NOMO-1 (cell line): ENCODE measurements around the gene VAC14.

Experiments
- DNase-seq, 2 experiments: peaks; one replicate each; lab custom pipeline; 2025; ENCODE audit not compliant: unreplicated experiment in 2 of 2; lab: John Stamatoyannopoulos, UW

The VAC14 gene

GRCh38 chr16:70726892-70727361 lies 74.0 kb downstream of the VAC14 start:
- DNase-seq, result no peak

- DNase-seq, result no peak
Measured at GRCh38 chr16:70725912-70726828, 74.8 kb downstream of the VAC14 start.

- no peak for DNase-seq
Measured at GRCh38 chr16:70725024-70725911, 75.7 kb downstream of the VAC14 start.

- no peak for DNase-seq
Measured at GRCh38 chr16:70724146-70725023, 76.6 kb downstream of the VAC14 start.

- DNase-seq, result no peak
Measured at GRCh38 chr16:70723740-70724145, 77.2 kb downstream of the VAC14 start.

- DNase-seq, result no peak
Measured at GRCh38 chr16:70721202-70721963, 79.6 kb downstream of the VAC14 start.

GRCh38 chr16:70720425-70721201 lies 80.3 kb downstream of the VAC14 start:
- no peak for DNase-seq

GRCh38 chr16:70717065-70717464 lies 83.9 kb downstream of the VAC14 start:
- DNase-seq, result no peak

GRCh38 chr16:70715860-70716357 lies 85.0 kb downstream of the VAC14 start:
- DNase-seq, result no peak

GRCh38 chr16:70715055-70715858 lies 85.7 kb downstream of the VAC14 start:
- DNase-seq, result no peak

GRCh38 chr16:70714581-70715054 lies 86.3 kb downstream of the VAC14 start:
- no peak for DNase-seq

- DNase-seq, result no peak
Measured at GRCh38 chr16:70713824-70714223, 87.1 kb downstream of the VAC14 start.

GRCh38 chr16:70713342-70713741 lies 87.6 kb downstream of the VAC14 start:
- no peak for DNase-seq

- no peak for DNase-seq
Measured at GRCh38 chr16:70712942-70713341, 88.0 kb downstream of the VAC14 start.

GRCh38 chr16:70712359-70712758 lies 88.6 kb downstream of the VAC14 start:
- no peak for DNase-seq

- no peak for DNase-seq
Measured at GRCh38 chr16:70711211-70712031, 89.5 kb downstream of the VAC14 start.
